ENCODE measurements around the gene CACNG4.

The CACNG4 gene

GRCh38 chr17:66935717-66936116, 28.8 kb upstream of the CACNG4 start:
- no peak overlapping the region for H3K27ac ChIP-seq
- no peak for TF ChIP-seq CTCF (conservative IDR thresholded peaks at IDR 0.05)

GRCh38 chr17:66938656-66939055, 25.9 kb upstream of the CACNG4 start:
- no peak for TF ChIP-seq CTCF (conservative IDR thresholded peaks at IDR 0.05)
- no peak overlapping the region for H3K27ac ChIP-seq

- no peak for TF ChIP-seq CTCF (conservative IDR thresholded peaks at IDR 0.05)
- H3K27ac ChIP-seq, result no peak overlapping the region
Observed at GRCh38 chr17:66939461-66940114, 24.9 kb upstream of the CACNG4 start.

DNA sequence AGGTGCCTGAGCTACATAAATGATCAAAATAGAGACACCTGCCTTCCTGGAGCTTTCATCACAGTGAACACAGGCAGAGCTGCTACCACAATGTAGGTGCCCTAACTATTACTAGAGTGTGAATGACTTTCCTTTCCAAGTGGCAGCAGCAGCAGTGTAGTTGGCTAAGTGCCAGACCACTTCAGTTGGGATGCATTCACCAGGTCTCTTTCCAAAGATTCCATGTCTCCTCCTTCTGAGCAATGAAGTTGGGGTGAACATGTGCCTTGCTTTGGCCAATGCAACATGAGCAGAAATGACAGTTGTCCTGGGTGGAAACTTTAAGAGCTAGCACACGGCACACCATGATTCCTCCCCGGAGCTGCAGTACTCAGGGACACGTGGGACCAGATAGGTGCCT, 23.3 kb upstream of the CACNG4 start:
- no peak overlapping the region for H3K27ac ChIP-seq
- no peak for TF ChIP-seq CTCF (conservative IDR thresholded peaks at IDR 0.05)

DNA sequence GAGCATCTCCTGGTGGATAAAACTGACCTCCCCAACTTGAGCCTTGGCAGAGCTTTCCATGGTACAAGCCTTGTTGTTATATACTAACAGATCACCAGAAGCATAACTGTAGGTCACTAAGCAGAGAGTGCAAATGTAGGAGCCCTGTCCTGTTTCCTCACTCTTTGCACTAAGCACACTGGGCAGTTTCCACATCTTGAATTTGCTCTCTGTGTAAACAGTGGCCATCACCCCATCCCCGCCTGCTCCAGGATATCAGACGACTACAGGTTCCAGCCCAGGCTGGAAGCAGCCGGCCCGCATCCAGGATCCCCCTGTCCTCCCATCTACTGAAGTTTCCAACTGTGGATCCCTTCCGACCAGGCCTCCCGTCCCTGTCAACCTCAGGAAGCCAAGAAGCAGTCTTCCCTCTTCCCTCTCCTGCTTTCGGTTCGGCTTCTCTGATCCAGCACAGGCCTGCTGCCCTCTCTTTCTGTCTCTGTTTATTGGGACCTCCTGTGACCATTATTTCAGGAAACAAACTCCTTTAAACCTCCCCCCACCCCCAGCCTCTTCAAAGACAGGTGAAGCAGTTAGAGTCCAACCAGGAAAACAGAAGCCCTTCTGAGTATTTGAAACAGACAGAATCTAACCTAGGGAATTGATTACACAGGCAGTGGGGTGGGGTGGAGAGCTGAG, 22.6 kb upstream of the CACNG4 start:
- H3K27ac ChIP-seq, result no peak overlapping the region
- no peak for TF ChIP-seq CTCF (conservative IDR thresholded peaks at IDR 0.05)

DNA sequence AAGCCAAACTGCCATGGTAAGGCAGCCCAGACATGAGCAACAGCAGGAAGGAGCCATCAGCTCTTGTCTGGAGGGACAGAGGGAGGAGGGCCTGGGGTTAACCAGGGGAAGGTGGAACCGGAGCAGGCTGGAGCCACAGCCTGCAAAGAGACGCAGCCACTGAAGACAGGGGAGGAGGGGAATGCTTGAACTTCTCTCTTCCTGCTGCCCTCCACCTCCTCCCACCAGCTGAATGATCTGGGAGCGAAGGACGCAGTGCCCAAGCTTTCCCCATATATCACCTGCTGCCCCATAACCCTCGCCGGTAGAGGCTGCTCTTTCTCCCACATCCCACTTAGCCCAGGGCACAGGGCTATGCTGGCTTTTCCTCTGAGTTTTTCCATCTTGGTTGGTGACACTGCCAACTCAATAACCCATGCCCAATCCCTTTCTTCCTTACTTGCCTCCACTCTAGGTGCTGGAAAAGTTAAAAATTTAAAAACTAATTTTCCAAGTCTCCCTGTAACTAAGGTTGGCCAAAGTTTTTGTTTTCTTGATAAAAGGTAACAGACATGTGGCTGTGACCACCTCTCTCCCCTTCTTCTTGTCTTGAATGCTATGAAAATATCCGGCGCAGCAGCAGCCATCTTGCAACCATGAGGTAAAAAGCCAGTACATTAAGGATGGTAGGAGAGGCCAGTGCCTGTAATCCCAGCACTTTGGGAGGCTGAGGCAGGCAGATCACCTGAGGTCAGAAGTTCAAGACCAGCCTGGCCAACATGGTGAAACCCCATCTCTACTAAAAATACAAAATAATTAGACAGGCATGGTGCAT, 21.8 kb upstream of the CACNG4 start:
- TF ChIP-seq CTCF (conservative IDR thresholded peaks at IDR 0.05), result no peak
- no peak overlapping the region for H3K27ac ChIP-seq

DNA sequence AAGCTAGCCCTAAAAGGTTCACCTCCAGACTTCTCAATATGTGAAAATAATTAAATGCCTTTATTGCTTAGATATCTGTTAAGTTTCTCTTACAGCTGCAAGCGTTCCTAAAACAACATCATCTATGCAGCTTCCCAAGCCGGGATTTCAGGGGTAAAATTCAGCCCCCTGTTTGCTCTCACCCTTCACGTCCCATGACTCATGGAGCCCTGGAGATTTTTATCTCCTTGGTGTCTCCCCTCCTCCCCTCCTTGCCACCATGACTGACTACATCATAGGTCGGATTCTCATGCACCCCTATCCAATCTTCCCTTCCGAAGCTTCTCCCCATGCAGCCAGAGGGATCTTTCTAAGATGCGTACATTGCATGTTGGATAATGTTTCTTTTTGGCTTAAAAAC, 21.0 kb upstream of the CACNG4 start:
- TF ChIP-seq CTCF (conservative IDR thresholded peaks at IDR 0.05), result no peak
- no peak overlapping the region for H3K27ac ChIP-seq
